ENCODE measurements around the gene SPSB1.

SPSB1 gene

GRCh38 chr1:9321986-9322660 is 29.4 kb downstream of the SPSB1 start:
- TF ChIP-seq, protein P1, sequence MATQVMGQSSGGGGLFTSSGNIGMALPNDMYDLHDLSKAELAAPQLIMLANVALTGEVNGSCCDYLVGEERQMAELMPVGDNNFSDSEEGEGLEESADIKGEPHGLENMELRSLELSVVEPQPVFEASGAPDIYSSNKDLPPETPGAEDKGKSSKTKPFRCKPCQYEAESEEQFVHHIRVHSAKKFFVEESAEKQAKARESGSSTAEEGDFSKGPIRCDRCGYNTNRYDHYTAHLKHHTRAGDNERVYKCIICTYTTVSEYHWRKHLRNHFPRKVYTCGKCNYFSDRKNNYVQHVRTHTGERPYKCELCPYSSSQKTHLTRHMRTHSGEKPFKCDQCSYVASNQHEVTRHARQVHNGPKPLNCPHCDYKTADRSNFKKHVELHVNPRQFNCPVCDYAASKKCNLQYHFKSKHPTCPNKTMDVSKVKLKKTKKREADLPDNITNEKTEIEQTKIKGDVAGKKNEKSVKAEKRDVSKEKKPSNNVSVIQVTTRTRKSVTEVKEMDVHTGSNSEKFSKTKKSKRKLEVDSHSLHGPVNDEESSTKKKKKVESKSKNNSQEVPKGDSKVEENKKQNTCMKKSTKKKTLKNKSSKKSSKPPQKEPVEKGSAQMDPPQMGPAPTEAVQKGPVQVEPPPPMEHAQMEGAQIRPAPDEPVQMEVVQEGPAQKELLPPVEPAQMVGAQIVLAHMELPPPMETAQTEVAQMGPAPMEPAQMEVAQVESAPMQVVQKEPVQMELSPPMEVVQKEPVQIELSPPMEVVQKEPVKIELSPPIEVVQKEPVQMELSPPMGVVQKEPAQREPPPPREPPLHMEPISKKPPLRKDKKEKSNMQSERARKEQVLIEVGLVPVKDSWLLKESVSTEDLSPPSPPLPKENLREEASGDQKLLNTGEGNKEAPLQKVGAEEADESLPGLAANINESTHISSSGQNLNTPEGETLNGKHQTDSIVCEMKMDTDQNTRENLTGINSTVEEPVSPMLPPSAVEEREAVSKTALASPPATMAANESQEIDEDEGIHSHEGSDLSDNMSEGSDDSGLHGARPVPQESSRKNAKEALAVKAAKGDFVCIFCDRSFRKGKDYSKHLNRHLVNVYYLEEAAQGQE (IDR thresholded peaks at IDR 0.05; ENCODE audit: insufficient replicate concordance, low read depth) = no peak
- no peak for DNase-seq (ENCODE audit: low read depth in 1 of 2, low spot score in 1 of 2)
- Histone ChIP-seq H3K27me3 (ENCODE audit: insufficient read depth, poor library complexity, severe bottlenecking) (peaks cover 22% of the 10 kb centered on the region), H3K4me3 (replicated peaks; ENCODE audit: insufficient read depth, low read length) (no peak overlapping the region), H3K27ac (replicated peaks) (no peak overlapping the region)

DNA sequence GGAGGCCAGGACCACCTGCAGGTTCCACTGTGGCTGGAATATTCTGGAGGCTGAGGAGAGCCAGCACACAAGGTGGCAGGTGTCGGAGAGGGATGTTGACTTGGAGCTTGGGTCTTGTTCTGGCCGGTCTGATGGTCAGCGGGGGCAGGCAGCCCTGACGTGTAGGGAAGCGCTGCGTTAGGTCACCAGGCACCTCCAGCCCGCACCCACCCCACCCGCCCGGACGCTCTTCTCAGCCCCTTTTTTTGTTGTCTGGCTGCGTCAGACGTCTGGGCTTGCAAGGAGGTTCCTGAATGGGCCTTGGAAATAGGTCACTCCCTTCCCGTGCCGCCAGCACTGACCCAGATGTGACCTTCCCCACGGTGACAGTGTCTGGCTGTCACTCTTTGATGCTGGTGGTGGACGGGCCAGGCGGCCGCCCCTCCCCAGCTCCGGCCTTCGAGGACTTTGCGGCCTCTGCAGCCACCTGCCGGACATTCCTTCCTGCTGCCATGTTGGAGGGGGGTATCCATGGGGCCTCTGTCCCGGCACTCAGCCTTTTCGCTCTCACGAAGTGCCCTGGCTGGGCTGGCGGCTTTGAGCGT is 30.1 kb downstream of the SPSB1 start:
- no peak overlapping the region for H3K4me3 ChIP-seq (replicated peaks; ENCODE audit: insufficient read depth, low read length)
- H3K27ac ChIP-seq (replicated peaks) = no peak overlapping the region
- H3K27me3 ChIP-seq (ENCODE audit: insufficient read depth, poor library complexity, severe bottlenecking) = peaks cover 22% of the 10 kb centered on the region
- DNase-seq (ENCODE audit: low read depth in 1 of 2, low spot score in 1 of 2) = no peak
- TF ChIP-seq GABPA (IDR thresholded peaks at IDR 0.05; ENCODE audit: low read depth) = no peak
- no peak for TF ChIP-seq CTCF (IDR thresholded peaks at IDR 0.05; ENCODE audit: insufficient read depth, low read length)
- TF ChIP-seq, protein P1 (IDR thresholded peaks at IDR 0.05; ENCODE audit: insufficient replicate concordance, low read depth) = no peak
- TF ChIP-seq POLR2AphosphoS5 (IDR thresholded peaks at IDR 0.05; ENCODE audit: low read depth) = no peak
- no peak for TF ChIP-seq SPI1 (IDR thresholded peaks at IDR 0.05; ENCODE audit: borderline replicate concordance, low read depth)

- H3K27ac ChIP-seq (replicated peaks) = no peak overlapping the region
Observed at GRCh38 chr1:9324246-9325096, 31.8 kb downstream of the SPSB1 start.

GRCh38 chr1:9326596-9326995 is 33.9 kb downstream of the SPSB1 start:
- Histone ChIP-seq H3K4me3 (replicated peaks; ENCODE audit: insufficient read depth, low read length) (no peak overlapping the region), H3K27me3 (ENCODE audit: insufficient read depth, poor library complexity, severe bottlenecking) (peaks cover 3% of the 10 kb centered on the region), H3K27ac (replicated peaks) (no peak overlapping the region)
- no peak for TF ChIP-seq POLR2AphosphoS5 (IDR thresholded peaks at IDR 0.05; ENCODE audit: low read depth)
- TF ChIP-seq SPI1 (IDR thresholded peaks at IDR 0.05; ENCODE audit: borderline replicate concordance, low read depth) = no peak
- TF ChIP-seq, protein P1 (IDR thresholded peaks at IDR 0.05; ENCODE audit: insufficient replicate concordance, low read depth) = no peak
- no peak for TF ChIP-seq GABPA (IDR thresholded peaks at IDR 0.05; ENCODE audit: low read depth)
- TF ChIP-seq CTCF (IDR thresholded peaks at IDR 0.05; ENCODE audit: insufficient read depth, low read length) = no peak
- no peak for DNase-seq (ENCODE audit: low read depth in 1 of 2, low spot score in 1 of 2)

More at GRCh38 chr1:9324246-9325096, 31.8 kb downstream of the SPSB1 start:
- peaks cover 14% of the 10 kb centered on the region for H3K27me3 ChIP-seq (ENCODE audit: insufficient read depth, poor library complexity, severe bottlenecking)
- H3K4me3 ChIP-seq (replicated peaks; ENCODE audit: insufficient read depth, low read length) = no peak overlapping the region
- TF ChIP-seq GABPA (IDR thresholded peaks at IDR 0.05; ENCODE audit: low read depth) (no peak), POLR2AphosphoS5 (IDR thresholded peaks at IDR 0.05; ENCODE audit: low read depth) (no peak)
- DNase-seq (ENCODE audit: low read depth in 1 of 2, low spot score in 1 of 2) = no peak

Data from HL-60 (cell line).